HPDE6-E6E7 (cell line): Measurements from ENCODE around the gene ILKAP.

Source experiments
- DNase-seq: peaks from one replicate; pipeline ENCODE4 v3.0.0; 2011; ENCODE audit warnings: missing footprints; ENCODE audit errors: extremely low spot score

The ILKAP gene

GRCh38 chr2:238136820-238137537 is 66.5 kb downstream of the ILKAP start:
- DNase-seq, result no peak

GRCh38 chr2:238135601-238136150 is 67.8 kb downstream of the ILKAP start:
- DNase-seq, result no peak

GRCh38 chr2:238134393-238134785 is 69.1 kb downstream of the ILKAP start:
- no peak for DNase-seq

DNA sequence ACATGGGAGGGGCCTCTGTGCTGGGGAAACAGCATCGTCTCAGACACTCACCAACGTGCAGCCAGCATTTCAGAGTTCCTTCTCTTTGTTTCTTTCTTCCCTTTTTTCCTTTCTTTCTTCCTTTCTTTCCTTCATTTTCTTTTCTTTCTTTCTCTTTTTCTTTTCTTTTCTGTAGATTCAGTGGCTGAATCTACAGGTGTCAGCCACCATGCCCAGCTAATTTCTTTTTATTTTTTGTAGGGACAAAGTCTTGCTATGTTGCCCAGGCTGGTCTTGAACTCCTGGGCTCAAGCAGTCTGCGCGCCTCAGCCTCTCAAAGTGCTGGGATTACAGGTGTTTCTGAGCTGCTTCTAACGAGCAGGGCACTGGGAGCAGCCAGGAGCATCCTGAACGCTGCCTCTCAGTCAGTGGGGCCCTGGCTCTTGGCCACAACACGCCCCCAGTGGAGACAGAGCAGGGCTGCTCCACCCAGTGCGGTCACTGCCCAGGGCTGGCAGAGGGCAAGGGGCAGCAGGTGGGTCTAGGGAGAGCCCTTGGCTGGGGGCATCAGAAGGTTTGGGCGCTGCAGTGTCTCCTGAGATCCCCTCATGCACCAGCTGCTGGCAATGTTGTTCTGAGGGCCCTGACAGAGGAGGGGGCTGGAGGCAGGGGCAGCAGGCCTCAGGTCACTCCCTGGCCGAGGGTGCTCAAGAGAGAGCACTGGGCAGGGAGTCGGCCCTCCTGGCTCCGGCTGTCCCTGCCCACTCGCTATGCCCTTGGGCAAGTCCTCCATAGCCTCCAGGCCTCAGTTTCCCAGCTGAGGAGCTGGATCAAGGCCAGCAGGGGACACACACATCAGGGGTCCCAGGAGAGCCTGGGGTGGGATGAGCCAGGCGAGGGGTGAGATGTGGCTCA is 69.7 kb downstream of the ILKAP start:
- DNase-seq, result no peak

DNA sequence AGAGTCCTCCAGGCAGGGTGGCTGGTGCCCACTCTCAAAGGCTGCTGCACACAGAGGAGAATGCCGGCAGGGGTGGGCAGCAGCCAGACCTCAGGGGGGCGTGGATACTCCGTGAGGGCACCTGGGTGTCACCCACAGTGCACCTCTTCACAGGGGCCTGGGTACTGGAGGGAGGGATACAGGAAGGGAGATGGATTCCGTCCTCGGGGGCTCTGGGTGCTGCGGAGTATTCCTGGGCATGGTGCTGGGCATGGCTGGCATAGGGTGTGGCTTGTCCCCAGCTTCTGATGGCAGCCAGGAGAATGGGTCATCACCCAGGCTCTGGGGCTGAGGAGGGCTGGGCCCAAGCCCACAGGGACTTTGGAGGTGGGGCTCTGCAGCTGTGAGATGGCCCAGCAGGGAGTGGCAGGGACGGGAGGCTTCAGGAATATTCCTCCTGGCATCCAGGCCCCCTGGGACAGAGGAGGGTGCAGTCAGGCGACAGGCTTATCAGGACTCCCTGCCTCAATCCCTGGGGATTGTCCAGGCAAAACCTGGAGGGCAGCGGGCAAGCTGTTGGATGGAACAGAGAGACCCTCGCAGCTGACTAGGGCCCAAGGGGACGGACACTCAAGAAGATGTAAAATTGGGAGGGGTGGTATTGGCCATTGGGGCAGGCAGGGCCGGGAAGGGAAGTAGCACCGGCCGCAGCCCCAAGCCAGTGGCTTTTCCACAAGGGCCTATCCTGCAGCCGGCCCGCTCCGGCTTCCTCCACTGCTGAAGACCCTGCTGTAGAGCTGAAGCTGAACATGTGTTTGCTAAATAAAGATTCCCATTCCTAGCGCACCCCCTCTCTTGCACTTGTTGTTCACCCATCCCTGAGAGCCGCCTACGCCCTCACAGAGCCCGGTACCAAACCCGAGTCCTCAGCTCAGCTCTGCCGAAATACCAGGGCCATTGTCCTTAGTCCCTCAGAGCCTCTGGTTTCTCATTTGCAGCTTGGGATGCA is 70.7 kb downstream of the ILKAP start:
- DNase-seq, result no peak

- no peak for DNase-seq
Observed at GRCh38 chr2:238131761-238132462, 71.6 kb downstream of the ILKAP start.

GRCh38 chr2:238130696-238131628 is 72.5 kb downstream of the ILKAP start:
- DNase-seq, result no peak

DNA sequence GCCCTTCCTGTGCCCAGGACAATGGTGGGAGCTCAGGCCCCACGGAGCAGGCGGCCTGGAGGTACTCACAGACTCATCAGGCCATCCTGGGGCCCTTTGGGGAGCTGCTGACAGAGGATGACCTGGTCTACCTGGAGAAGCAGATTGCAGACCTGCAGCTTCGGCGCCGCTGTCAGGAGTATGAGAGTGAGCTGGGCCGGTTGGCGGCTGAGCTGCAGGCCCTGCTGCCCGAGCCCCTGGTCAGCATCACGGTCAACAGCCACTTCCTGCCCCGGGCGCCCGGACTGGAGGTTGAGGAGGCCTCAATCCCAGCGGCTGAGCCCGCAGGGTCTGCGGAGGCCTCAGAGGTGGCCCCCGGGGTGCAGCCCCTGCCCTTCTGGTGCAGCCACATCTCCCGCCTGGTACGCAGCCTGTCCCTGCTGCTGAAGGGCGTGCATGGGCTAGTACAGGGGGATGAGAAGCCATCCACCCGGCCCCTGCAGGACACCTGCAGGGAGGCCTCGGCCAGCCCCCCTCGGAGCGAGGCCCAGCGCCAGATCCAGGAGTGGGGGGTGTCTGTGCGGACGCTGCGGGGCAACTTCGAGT is 73.3 kb downstream of the ILKAP start:
- DNase-seq, result no peak

DNA sequence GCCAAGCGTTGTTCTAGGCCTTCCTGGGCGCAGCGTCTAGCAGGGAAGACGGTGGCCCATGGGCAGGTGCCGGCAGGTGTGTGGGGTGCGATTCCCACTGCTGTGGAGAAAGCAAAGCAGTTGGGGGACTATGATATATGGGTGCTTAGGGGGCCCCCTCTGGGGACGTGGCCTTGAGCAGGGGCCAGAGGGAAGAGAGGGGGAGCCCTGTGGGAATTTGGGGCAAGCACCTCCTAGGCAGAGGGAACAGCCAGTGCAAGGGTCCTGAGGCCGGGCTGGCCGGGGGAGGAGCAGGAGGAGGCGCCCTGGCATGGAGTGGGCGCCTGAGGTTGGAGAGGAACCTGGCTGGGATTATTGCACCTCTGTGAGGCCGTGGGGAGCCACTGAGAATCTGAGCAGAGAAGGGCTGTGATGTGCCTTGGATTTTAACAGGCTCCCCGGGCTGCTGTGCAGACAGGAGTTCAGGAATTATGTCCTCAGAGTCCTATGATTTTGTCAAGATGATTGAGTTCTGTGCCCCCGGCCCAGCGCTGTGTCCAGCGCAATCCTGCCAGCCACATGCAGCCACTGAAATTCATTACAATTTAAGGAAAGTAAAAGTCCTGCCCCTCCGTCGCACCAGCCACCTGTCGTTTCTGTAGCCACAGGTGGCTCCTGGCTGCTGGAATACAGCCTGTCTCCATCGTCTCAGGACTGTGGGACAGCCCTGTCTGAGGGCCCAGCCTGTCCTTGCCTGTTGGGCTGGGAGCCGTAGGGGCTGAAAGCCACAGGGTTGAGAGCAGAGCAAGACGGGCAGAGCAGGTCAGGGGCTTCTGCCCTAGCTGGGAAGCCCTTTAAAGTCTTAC is 74.1 kb downstream of the ILKAP start:
- DNase-seq, result no peak

- no peak for DNase-seq
Observed at GRCh38 chr2:238128534-238129001, 74.9 kb downstream of the ILKAP start.

DNA sequence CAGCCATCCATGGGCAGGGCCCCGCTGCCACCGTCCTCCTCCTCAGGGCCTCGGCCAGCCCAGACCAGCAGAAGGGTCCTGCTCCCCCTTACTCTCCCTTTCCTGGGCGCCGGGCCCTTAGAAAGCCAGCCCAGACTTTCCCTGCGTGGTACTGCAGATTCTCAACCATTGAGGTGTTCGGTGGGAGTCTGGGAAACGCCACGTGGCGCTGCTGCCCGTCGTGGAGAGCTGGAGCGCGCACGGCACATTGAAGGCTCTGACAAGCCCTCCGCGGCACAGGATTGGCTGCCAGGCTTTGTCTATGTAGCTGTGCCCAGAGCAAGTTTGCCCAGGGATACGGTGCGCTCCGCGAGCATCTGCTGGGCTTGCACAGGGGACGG is 75.4 kb downstream of the ILKAP start:
- no peak for DNase-seq

DNA sequence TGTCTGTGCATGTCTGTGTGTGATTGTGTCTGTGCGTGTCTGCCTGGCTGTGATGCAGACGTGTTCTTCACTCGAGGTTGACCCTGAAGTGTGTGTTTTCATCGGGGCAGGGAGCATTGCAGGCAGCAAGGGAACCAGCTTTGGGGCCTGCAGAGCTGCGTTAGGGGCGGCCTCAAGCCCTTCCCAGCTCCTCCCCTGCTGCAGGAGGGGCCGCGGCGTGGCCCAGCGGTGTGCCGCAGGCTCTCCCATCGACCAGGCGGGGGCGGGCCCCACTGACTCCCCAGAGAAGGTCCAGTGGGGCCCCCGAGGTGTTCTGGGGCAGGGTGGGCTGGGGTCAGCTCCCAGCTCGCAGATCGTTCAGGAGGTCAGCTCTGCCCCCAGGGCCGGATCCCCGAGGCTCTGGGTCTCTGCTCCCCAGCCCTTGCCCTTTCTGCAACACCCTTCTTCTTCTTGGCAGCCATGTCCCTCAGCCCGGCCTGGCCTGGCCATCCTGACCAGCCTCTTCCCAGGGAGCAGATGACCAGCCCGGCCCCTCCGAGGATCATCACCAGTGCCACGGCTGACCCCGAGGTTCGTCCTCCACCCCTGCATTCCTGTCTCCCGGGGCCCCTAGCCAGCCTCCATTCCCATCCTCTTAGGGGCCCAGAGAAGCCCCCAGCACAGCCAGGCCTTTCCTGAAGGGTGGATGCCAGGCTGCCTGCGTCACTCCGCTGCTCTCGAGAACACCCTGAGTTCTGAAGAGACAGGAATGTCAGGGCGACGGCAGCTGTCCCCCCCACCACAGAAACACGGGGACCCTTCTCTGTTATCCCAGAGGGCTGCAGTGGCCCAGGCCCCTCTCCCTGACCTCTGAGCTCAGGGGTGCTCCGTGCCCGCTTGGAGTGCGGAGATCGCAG is 76.1 kb downstream of the ILKAP start:
- DNase-seq, result no peak

DNA sequence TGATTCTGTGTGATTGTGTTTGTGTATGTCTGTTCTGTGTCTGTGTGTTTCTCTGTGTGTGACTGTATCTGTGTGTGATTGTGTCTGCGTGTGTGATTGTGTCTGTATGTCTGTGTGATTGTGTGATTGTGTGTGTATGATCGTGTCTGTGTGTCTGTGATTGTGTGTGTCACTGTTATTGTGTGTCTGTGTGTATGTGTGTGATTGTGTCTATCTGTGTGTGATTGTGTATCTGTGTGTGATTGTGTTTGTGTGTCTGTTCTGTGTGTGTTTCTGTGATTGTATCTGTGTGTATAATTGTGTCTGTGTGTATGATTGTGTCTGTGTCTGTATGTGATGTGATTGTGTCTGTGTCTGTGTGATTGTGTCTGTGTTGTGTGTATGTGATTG is 76.7 kb downstream of the ILKAP start:
- DNase-seq, result no peak

GRCh38 chr2:238126338-238126737 is 77.2 kb downstream of the ILKAP start:
- DNase-seq, result no peak

GRCh38 chr2:238125127-238125885 is 78.2 kb downstream of the ILKAP start:
- DNase-seq, result no peak

- no peak for DNase-seq
Observed at GRCh38 chr2:238124488-238125126, 78.9 kb downstream of the ILKAP start.
